HEK293T (cell line): ENCODE results near the gene HDLBP.

Experiments used
- FOXA1 ChIP-seq: fragments of 450-650 bp; IDR thresholded peaks from 2 replicates; pipeline ENCODE4 v1.6.1; 2016; ENCODE audit warnings: mild to moderate bottlenecking
- FOXK2 ChIP-seq: fragments of 450-650 bp; IDR thresholded peaks from 2 replicates; pipeline ENCODE4 v1.6.1; 2016; ENCODE audit warnings: mild to moderate bottlenecking
- L3MBTL2 ChIP-seq: fragments of 450-650 bp; conservative IDR thresholded peaks from 2 replicates; pipeline ENCODE4 v1.6.1; 2016; ENCODE audit warnings: mild to moderate bottlenecking
- SP1 ChIP-seq: fragments of 450-650 bp; IDR thresholded peaks from 2 replicates; pipeline ENCODE4 v1.6.1; 2017

- TF ChIP-seq SP1 (no peak), FOXA1 (no peak), FOXK2 (no peak), L3MBTL2 (no peak)
Measured at GRCh38 chr2:241261628-241262027, 53.8 kb downstream of the HDLBP start.
